SU-DHL-6 (cell line): Measurements from ENCODE around the gene APPBP2.

Experiments used
- CTCF ChIP-seq: fragments of 200-600 bp; sonication (generic); IDR thresholded peaks from one replicate; pipeline ENCODE4 v1.5.1; 2017; ENCODE audit warnings: antibody characterized with exemption, mild to moderate bottlenecking, low read length, moderate library complexity; ENCODE audit not compliant: insufficient read depth, poor library complexity, severe bottlenecking
- EZH2phosphoT487 ChIP-seq: fragments of 200-600 bp; sonication (generic), shearing (Covaris generic); conservative IDR thresholded peaks from 2 replicates; pipeline ENCODE4 v1.6.1; 2018; ENCODE audit warnings: mild to moderate bottlenecking, antibody characterized with exemption, low read length, moderate library complexity, mixed read lengths

GRCh38 chr17:60525685-60526514 is at the start of gene APPBP2:
- TF ChIP-seq CTCF, result no peak
- no peak for TF ChIP-seq EZH2phosphoT487
